Frontal cortex (tissue), 4 donors: ENCODE data around the gene RPL39L. TPM values are rescaled to one million over a fixed set of nuclear protein-coding genes. Genes with fewer than 3 reads are reported as not detected.

Experiments used
- DNase-seq, 2 donors: peaks; one replicate each; pipeline ENCODE4 v3.0.0; 2012; ENCODE audit warnings: low spot score in 2 of 2
- FAIRE-seq: peaks from 2 replicates; lab custom pipeline; 2012; peaks lifted over from hg19 to GRCh38; lab: Jason Lieb, UNC
- total RNA-seq: library from RNA; depleted of rRNA; stranded (reverse); fragments of >200 nt; gene quantifications from one replicate; pipeline ENCODE4 v1.2.3, GENCODE V29; 2014
- donor health status: control.
- donor health status: control.
- donor health status: control.

The RPL39L gene
- total RNA-seq, 1 donor from 2014 or later = 15.5 TPM

DNA sequence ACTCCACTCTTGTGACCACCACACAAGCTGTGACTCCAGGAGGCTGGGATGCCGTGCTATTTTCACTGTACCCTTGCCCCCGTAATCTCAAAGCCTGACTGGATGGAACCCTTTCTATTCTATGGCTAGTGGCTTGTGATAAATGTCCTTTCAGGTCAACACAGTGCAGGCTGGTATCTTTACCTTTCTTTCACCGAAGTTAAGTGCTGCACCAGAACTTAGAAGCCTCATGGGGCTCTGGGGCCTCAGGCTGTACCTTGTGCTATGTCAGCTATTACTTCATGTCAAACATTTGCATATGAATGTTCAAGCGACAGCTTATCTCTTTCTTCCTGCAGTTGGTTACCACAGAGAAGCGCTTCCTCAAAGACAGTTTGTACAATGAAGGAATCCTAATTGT is 66.8 kb downstream of the RPL39L start:
- DNase-seq = no peak

GRCh38 chr3:187072102-187072501 is 67.2 kb downstream of the RPL39L start:
- FAIRE-seq (no peak), DNase-seq (no peak)

More for the DNA sequence above, 66.8 kb downstream of the RPL39L start:
- no peak for FAIRE-seq

Other genes starting within 250 kb of the RPL39L start
- gene ST6GAL1, start 209.0 kb downstream of the RPL39L start, total RNA-seq = 33.8 TPM
- 0.41 TPM for gene RTP1, start 58.0 kb upstream of the RPL39L start, total RNA-seq
- 22.8 TPM for gene MASP1, start 152.2 kb upstream of the RPL39L start, total RNA-seq
- gene RTP4, start 228.9 kb upstream of the RPL39L start, total RNA-seq = not detected